Ishikawa (cell line): ENCODE results near the gene ACSL1.

Experiments
- CEBPB ChIP-seq: IDR thresholded peaks from 2 replicates; pipeline ENCODE4 v1.6.1; 2012
- TAF1 ChIP-seq: IDR thresholded peaks from 2 replicates; pipeline ENCODE4 v1.6.1; 2012; ENCODE audit warnings: low read depth, mild to moderate bottlenecking
- ZBTB7A ChIP-seq: IDR thresholded peaks from 2 replicates; pipeline ENCODE4 v1.6.1; 2012; ENCODE audit warnings: low read depth

DNA sequence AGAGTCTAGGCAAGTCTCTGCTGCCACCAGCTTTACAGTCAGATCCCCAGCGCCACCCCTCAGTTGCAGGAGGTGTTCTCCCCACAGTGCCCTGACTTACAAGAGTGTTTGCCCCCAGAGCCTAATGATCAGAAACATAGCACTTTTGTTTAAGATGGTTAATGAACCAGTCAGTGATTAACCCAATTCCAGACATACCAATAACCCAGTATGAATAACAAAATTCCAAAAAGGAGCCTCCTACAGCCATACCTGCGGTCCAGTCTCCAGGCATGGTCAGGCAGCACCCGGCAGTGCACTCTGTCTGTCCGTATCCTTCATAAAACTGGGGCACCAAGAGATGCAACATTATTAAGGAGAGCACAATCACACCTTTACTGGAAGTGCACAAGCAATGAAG lies 61.2 kb downstream of the ACSL1 start:
- TF ChIP-seq CEBPB = no peak
- no peak for TF ChIP-seq ZBTB7A
- no peak for TF ChIP-seq TAF1
